Coronary artery (tissue), 2 donors: ENCODE results near the gene PDE8A.

Source experiments
- DNase-seq: peaks from one replicate; pipeline ENCODE4 v3.0.0-alpha.2; 2017; ENCODE audit warnings: low spot score
- H3K27ac ChIP-seq, 2 donors: fragments of 200-600 bp; sonication (generic); one replicate each; pipeline ENCODE4 v1.5.1; 2016 to 2019
- H3K4me3 ChIP-seq: fragments of 200-600 bp; sonication (generic); 2 replicates; pipeline ENCODE4 v1.5.1; 2016; ENCODE audit warnings: mild to moderate bottlenecking, moderate library complexity
- TF ChIP-seq, protein P1 (sequence below): fragments of 200-600 bp; sonication (generic); IDR thresholded peaks from one replicate; pipeline ENCODE4 v1.5.1; 2019; ENCODE audit warnings: antibody characterized with exemption

The PDE8A gene

DNA sequence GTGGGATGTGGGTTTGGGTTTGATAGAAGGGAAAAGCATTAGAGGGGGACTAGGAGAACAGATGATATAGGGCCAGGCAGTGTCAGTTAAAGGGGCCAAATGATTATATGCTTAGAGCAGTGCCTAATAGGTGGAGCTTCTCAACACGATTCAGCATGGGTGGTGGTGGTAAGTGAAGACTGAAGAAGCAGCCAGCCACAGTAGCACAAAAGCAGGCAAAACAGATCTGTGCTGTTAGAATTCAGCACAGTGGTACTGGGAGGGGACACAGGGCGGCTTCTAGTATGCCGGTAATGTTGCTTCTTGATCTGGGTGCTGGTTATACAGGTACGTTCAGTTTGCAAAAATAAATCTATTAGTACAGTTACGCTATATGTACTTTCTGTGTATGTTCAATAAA is 25.5 kb downstream of the PDE8A start:
- H3K27ac ChIP-seq, result no peak overlapping the region
- no peak overlapping the region for H3K4me3 ChIP-seq
- TF ChIP-seq, protein P1, sequence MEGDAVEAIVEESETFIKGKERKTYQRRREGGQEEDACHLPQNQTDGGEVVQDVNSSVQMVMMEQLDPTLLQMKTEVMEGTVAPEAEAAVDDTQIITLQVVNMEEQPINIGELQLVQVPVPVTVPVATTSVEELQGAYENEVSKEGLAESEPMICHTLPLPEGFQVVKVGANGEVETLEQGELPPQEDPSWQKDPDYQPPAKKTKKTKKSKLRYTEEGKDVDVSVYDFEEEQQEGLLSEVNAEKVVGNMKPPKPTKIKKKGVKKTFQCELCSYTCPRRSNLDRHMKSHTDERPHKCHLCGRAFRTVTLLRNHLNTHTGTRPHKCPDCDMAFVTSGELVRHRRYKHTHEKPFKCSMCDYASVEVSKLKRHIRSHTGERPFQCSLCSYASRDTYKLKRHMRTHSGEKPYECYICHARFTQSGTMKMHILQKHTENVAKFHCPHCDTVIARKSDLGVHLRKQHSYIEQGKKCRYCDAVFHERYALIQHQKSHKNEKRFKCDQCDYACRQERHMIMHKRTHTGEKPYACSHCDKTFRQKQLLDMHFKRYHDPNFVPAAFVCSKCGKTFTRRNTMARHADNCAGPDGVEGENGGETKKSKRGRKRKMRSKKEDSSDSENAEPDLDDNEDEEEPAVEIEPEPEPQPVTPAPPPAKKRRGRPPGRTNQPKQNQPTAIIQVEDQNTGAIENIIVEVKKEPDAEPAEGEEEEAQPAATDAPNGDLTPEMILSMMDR, result no peak
- DNase-seq, result no peak

DNA sequence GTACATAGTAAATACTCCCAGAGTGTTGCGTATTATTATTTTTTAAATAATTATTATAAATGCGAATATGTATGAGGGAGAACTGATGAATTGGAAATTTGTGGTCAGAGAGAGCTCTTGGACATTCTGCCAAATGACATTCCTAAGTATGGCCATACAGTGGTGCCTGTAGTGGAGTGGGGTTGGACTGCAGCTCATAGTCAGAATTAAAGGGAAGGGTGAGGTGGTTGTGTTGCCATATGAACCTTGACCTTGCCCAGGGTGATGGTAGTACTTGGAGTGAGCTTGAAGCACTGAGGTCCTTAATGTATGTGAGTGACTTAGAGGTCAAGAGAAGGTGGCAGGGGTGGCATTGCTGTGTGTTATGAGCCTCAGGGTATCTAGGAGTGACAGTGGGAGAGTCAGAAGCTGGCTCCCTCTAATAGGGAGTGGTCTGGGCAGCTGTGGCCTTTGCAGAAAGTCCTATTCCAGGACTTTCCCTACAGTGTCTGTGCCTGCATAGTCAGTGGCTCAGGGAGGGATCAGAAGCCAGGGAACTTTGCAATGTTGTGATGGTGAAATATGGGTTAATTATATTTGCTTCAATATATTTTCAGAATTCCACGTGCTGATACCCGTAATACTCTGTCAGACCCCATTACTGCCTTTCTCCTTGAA is 26.2 kb downstream of the PDE8A start:
- Histone ChIP-seq H3K4me3 (no peak overlapping the region), H3K27ac (no peak overlapping the region)
- DNase-seq, result no peak
- TF ChIP-seq, protein P1, result no peak

GRCh38 chr15:85008474-85009260 is 27.0 kb downstream of the PDE8A start:
- H3K27ac ChIP-seq, result peak overlapping the region in 1 of 2 donors; percentile 2
- H3K4me3 ChIP-seq, result no peak overlapping the region
- TF ChIP-seq, protein P1, result no peak
- no peak for DNase-seq

DNA sequence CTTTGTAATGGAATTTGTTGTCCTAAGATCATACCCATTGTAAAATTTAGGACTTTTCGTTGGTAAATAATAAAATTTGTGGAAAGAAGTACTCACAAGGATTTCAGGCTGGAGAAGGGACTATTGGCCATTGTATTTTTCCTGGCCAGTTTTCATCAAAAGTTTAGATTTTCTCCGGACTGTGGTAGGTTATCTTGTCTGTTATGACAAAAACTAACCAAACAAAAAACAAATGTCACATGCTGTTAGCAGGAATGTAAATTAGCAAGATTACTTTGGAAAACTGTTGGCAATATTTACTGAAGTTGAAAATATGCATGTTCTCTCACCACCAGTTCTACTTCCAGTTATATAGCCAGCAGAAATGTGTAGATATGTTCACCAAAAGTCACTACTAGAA is 27.8 kb downstream of the PDE8A start:
- H3K27ac ChIP-seq, result no peak overlapping the region
- H3K4me3 ChIP-seq, result no peak overlapping the region
- TF ChIP-seq, protein P1, result no peak
- no peak for DNase-seq

GRCh38 chr15:85010071-85010385 is 28.4 kb downstream of the PDE8A start:
- TF ChIP-seq, protein P1, result no peak
- no peak for DNase-seq
- peak overlapping the region; percentile 61 to 64 for H3K27ac ChIP-seq

GRCh38 chr15:85010386-85011159 is 28.9 kb downstream of the PDE8A start:
- H3K27ac ChIP-seq, result peak overlapping the region; percentile 61 to 64
- H3K4me3 ChIP-seq, result no peak overlapping the region
- DNase-seq, result no peak
- TF ChIP-seq, protein P1, result no peak

More at GRCh38 chr15:85010071-85010385, 28.4 kb downstream of the PDE8A start:
- no peak overlapping the region for H3K4me3 ChIP-seq
